ENCODE data around the gene SUMF2. TPM values are rescaled to one million over a fixed set of nuclear protein-coding genes. Genes with fewer than 3 reads are reported as not detected.
A peak's percentile ranks its signal among the peaks of the same experiment; 100 is the strongest.

Gene SUMF2
- total and polyA plus RNA-seq, 2 of the 13 experiments (the other 11 are each of a cell fraction or from before 2014, with no cell fraction given) = 48.9 to 54.4 TPM

- Histone ChIP-seq H3K36me3 (replicated peaks in 1 of 2; ENCODE audit: control insufficient read depth in 1 of 2, insufficient read depth in 2 of 2, low read length in 2 of 2) (peaks cover 7 to 40% of the 10 kb centered on the region in 2 experiments), H3K27ac (ENCODE audit: extremely low read length, insufficient read depth, low read length) (peak overlapping the region; percentile 93), H3K4me2 (ENCODE audit: low read depth, low read length) (peak overlapping the region; percentile 67), H3K79me2 (ENCODE audit: insufficient read depth, low read length) (peaks cover 65% of the 10 kb centered on the region), H2AFZ (ENCODE audit: low read length) (no peak overlapping the region), H3K4me3 (replicated peaks in 1 of 3; ENCODE audit: insufficient read depth in 1 of 3, low read depth in 2 of 3, low read length in 3 of 3) (peak overlapping the region; percentile 19 to 52 (median 36); a peak in 4 of 6 replicates), H4K20me1 (ENCODE audit: insufficient read depth, low read length) (no peaks in the 10 kb centered on the region), H3K4me1 (ENCODE audit: insufficient read depth, low read length) (peaks cover 71% of the 10 kb centered on the region), H3K9ac (ENCODE audit: insufficient read depth, low read depth, low read length) (peak overlapping the region; percentile 56), H3K27me3 (ENCODE audit: control insufficient read depth in 1 of 2, insufficient read depth in 2 of 2, low read length in 2 of 2) (no peaks in the 10 kb centered on the region; a peak in 1 of 5 replicates), H3K9me3 (ENCODE audit: low read length) (no peaks in the 10 kb centered on the region)
- BruUV-seq (replicated peaks) = TSS peak; percentile 24
- ATAC-seq = peak; percentile 85
- peak; percentile 97 for DNase-seq (ENCODE audit: low spot score)
- CTCF ChIA-PET (ENCODE audit: low intra/inter-chr PET ratio, low total read pairs) = no interaction called here
- peak; percentile 89 for FAIRE-seq
- POLR2A ChIA-PET = interaction anchor here (0.6 to 4.2 kb wide), 13 partner anchors 18 to 850 kb away, joined by 3 to 51 read pairs (median 4); partner anchors contain the start of genes CCT6A, CHCHD2, NIPSNAP2 and PSPH
- in situ Hi-C loops (cut with HindIII; ENCODE audit: extremely low pct_ligation_motif_present, low pct_unique_long_range_greater_than_20kb) (no loop called here), intact Hi-C loops (cut with micrococcal nuclease; ENCODE audit: unreplicated experiment) (loop anchor here (1.0 to 2.0 kb wide), 2 partner anchors 22 to 34 kb away; no protein-coding TSS in a partner anchor)
- 18% methylated on average over 9 of the region's 9 CpGs for WGBS (ENCODE audit: low lambda C conversion rate)
- TF ChIP-seq, protein P1, sequence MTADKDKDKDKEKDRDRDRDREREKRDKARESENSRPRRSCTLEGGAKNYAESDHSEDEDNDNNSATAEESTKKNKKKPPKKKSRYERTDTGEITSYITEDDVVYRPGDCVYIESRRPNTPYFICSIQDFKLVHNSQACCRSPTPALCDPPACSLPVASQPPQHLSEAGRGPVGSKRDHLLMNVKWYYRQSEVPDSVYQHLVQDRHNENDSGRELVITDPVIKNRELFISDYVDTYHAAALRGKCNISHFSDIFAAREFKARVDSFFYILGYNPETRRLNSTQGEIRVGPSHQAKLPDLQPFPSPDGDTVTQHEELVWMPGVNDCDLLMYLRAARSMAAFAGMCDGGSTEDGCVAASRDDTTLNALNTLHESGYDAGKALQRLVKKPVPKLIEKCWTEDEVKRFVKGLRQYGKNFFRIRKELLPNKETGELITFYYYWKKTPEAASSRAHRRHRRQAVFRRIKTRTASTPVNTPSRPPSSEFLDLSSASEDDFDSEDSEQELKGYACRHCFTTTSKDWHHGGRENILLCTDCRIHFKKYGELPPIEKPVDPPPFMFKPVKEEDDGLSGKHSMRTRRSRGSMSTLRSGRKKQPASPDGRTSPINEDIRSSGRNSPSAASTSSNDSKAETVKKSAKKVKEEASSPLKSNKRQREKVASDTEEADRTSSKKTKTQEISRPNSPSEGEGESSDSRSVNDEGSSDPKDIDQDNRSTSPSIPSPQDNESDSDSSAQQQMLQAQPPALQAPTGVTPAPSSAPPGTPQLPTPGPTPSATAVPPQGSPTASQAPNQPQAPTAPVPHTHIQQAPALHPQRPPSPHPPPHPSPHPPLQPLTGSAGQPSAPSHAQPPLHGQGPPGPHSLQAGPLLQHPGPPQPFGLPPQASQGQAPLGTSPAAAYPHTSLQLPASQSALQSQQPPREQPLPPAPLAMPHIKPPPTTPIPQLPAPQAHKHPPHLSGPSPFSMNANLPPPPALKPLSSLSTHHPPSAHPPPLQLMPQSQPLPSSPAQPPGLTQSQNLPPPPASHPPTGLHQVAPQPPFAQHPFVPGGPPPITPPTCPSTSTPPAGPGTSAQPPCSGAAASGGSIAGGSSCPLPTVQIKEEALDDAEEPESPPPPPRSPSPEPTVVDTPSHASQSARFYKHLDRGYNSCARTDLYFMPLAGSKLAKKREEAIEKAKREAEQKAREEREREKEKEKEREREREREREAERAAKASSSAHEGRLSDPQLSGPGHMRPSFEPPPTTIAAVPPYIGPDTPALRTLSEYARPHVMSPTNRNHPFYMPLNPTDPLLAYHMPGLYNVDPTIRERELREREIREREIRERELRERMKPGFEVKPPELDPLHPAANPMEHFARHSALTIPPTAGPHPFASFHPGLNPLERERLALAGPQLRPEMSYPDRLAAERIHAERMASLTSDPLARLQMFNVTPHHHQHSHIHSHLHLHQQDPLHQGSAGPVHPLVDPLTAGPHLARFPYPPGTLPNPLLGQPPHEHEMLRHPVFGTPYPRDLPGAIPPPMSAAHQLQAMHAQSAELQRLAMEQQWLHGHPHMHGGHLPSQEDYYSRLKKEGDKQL (CRISPR knock-in tag; IDR thresholded peaks at IDR 0.05; ENCODE audit: low read depth) = no peak
- TF ChIP-seq, protein P2, sequence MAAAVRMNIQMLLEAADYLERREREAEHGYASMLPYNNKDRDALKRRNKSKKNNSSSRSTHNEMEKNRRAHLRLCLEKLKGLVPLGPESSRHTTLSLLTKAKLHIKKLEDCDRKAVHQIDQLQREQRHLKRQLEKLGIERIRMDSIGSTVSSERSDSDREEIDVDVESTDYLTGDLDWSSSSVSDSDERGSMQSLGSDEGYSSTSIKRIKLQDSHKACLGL (CRISPR knock-in tag; IDR thresholded peaks at IDR 0.05) = no peak
- TF ChIP-seq SNAPC2 (CRISPR knock-in tag; IDR thresholded peaks at IDR 0.05) (no peak; the same call in 1 of the 2 replicates), RARA (CRISPR knock-in tag; IDR thresholded peaks at IDR 0.05) (peak; percentile 81), SRY (CRISPR knock-in tag; IDR thresholded peaks at IDR 0.05) (no peak), ZSCAN30 (CRISPR knock-in tag; IDR thresholded peaks at IDR 0.05) (no peak), GTF2F1 (IDR thresholded peaks at IDR 0.05; ENCODE audit: low read length) (no peak), CHCHD3 (CRISPR knock-in tag; IDR thresholded peaks at IDR 0.05) (no peak), ZSCAN31 (CRISPR knock-in tag; IDR thresholded peaks at IDR 0.05; ENCODE audit: low read depth) (no peak), CENPT (CRISPR knock-in tag; IDR thresholded peaks at IDR 0.05; ENCODE audit: low read depth) (no peak), ZNF766 (CRISPR knock-in tag; IDR thresholded peaks at IDR 0.05; ENCODE audit: borderline replicate concordance) (no peak)
- TF ChIP-seq, protein P3, sequence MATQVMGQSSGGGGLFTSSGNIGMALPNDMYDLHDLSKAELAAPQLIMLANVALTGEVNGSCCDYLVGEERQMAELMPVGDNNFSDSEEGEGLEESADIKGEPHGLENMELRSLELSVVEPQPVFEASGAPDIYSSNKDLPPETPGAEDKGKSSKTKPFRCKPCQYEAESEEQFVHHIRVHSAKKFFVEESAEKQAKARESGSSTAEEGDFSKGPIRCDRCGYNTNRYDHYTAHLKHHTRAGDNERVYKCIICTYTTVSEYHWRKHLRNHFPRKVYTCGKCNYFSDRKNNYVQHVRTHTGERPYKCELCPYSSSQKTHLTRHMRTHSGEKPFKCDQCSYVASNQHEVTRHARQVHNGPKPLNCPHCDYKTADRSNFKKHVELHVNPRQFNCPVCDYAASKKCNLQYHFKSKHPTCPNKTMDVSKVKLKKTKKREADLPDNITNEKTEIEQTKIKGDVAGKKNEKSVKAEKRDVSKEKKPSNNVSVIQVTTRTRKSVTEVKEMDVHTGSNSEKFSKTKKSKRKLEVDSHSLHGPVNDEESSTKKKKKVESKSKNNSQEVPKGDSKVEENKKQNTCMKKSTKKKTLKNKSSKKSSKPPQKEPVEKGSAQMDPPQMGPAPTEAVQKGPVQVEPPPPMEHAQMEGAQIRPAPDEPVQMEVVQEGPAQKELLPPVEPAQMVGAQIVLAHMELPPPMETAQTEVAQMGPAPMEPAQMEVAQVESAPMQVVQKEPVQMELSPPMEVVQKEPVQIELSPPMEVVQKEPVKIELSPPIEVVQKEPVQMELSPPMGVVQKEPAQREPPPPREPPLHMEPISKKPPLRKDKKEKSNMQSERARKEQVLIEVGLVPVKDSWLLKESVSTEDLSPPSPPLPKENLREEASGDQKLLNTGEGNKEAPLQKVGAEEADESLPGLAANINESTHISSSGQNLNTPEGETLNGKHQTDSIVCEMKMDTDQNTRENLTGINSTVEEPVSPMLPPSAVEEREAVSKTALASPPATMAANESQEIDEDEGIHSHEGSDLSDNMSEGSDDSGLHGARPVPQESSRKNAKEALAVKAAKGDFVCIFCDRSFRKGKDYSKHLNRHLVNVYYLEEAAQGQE (IDR thresholded peaks at IDR 0.05; ENCODE audit: borderline replicate concordance in 1 of 2, low read depth in 1 of 2, low read length in 2 of 2) = no peak
- TF ChIP-seq, protein P4, sequence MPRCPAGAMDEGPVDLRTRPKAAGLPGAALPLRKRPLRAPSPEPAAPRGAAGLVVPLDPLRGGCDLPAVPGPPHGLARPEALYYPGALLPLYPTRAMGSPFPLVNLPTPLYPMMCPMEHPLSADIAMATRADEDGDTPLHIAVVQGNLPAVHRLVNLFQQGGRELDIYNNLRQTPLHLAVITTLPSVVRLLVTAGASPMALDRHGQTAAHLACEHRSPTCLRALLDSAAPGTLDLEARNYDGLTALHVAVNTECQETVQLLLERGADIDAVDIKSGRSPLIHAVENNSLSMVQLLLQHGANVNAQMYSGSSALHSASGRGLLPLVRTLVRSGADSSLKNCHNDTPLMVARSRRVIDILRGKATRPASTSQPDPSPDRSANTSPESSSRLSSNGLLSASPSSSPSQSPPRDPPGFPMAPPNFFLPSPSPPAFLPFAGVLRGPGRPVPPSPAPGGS (CRISPR knock-in tag; IDR thresholded peaks at IDR 0.05) = no peak
Observed at GRCh38 chr7:56028942-56029630, 35.0 kb upstream of the SUMF2 start.

Measured in HepG2 (cell line).